ENCODE results near the gene BBS9.

The BBS9 gene

GRCh38 chr7:33128631-33128989, 754 bp upstream of the BBS9 start:
- peak overlapping the region; percentile 60 for H3K27ac ChIP-seq
- TF ChIP-seq ZFX (IDR thresholded peaks at IDR 0.05), result no peak
- no peak for TF ChIP-seq CTCF (conservative IDR thresholded peaks at IDR 0.05)

GRCh38 chr7:33129806-33130153, 416 bp downstream of the BBS9 start:
- no peak for TF ChIP-seq ZFX (IDR thresholded peaks at IDR 0.05)
- no peak for TF ChIP-seq CTCF (conservative IDR thresholded peaks at IDR 0.05)
- peak overlapping the region; percentile 60 for H3K27ac ChIP-seq

GRCh38 chr7:33130184-33130583, 820 bp downstream of the BBS9 start:
- H3K27ac ChIP-seq, result no peak overlapping the region
- TF ChIP-seq ZFX (IDR thresholded peaks at IDR 0.05) (no peak), CTCF (conservative IDR thresholded peaks at IDR 0.05) (no peak)

GRCh38 chr7:33137103-33137502, 7.7 kb downstream of the BBS9 start:
- TF ChIP-seq ZFX (IDR thresholded peaks at IDR 0.05) (no peak), CTCF (conservative IDR thresholded peaks at IDR 0.05) (no peak)
- no peak overlapping the region for H3K27ac ChIP-seq

GRCh38 chr7:33142585-33142984, 13.2 kb downstream of the BBS9 start:
- no peak overlapping the region for H3K27ac ChIP-seq

GRCh38 chr7:33143996-33144718, 14.8 kb downstream of the BBS9 start:
- H3K27ac ChIP-seq, result no peak overlapping the region
- no peak for TF ChIP-seq ZFX (IDR thresholded peaks at IDR 0.05)
- no peak for TF ChIP-seq CTCF (conservative IDR thresholded peaks at IDR 0.05)

More at GRCh38 chr7:33142585-33142984, 13.2 kb downstream of the BBS9 start:
- TF ChIP-seq ZFX (IDR thresholded peaks at IDR 0.05), result no peak
- no peak for TF ChIP-seq CTCF (conservative IDR thresholded peaks at IDR 0.05)

GRCh38 chr7:33145156-33145555, 15.8 kb downstream of the BBS9 start:
- H3K27ac ChIP-seq, result no peak overlapping the region
- TF ChIP-seq CTCF (conservative IDR thresholded peaks at IDR 0.05) (no peak), ZFX (IDR thresholded peaks at IDR 0.05) (no peak)

Data from C4-2B (cell line).